Measurements from ENCODE around the gene DCDC1.

Gene DCDC1

DNA sequence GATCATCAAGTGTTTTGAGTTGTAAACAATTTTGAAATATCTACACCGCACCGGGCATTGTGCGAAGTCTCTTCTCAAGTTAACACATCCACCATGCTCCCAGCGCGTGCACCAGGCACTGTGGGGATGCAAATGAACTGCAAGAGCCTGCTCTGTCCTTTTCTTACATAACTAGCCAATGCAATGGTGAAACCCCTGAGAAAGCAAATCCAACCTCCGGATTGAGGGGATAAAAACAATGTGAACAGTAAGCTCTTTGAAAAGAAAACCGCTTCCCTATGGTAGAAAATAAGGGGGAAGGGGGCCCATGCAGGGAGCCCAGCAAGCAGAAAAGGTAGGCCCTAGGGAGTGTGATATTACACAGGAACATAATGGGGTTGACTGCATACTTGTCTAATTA is 508.5 kb downstream of the DCDC1 start:
- no peaks in the 10 kb centered on the region for H3K36me3 ChIP-seq (ENCODE audit: control insufficient read depth, insufficient read depth, low read length)
- no peak overlapping the region for H3K4me3 ChIP-seq (ENCODE audit: low read length)
- no peak overlapping the region for H2AK5ac ChIP-seq (ENCODE audit: low read length)
- DNase-seq, result no peak
- H4K5ac ChIP-seq (ENCODE audit: low read length), result no peak overlapping the region
- no peak overlapping the region for H3K4ac ChIP-seq (ENCODE audit: low read depth, low read length)
- H3K56ac ChIP-seq (ENCODE audit: low read length), result no peak overlapping the region
- H3K9ac ChIP-seq (ENCODE audit: low read length), result no peak overlapping the region
- no peak overlapping the region for H2BK15ac ChIP-seq (replicated peaks; ENCODE audit: low read depth)
- H3K27ac ChIP-seq (ENCODE audit: low read depth, low read length), result no peak overlapping the region
- H3K27me3 ChIP-seq (ENCODE audit: insufficient read depth, low read length, poor library complexity), result no peaks in the 10 kb centered on the region
- H3K23ac ChIP-seq (ENCODE audit: low read length), result no peak overlapping the region
- H3K18ac ChIP-seq (ENCODE audit: low read length), result no peak overlapping the region
- no peaks in the 10 kb centered on the region for H3K4me1 ChIP-seq (ENCODE audit: control insufficient read depth, low read depth, low read length)
- H3K4me2 ChIP-seq (ENCODE audit: low read length), result no peak overlapping the region
- no peaks in the 10 kb centered on the region for H3K79me1 ChIP-seq (ENCODE audit: low read length)
- no peak overlapping the region for H2BK120ac ChIP-seq (ENCODE audit: low read depth, low read length)
- H4K8ac ChIP-seq (ENCODE audit: low read depth, low read length), result no peak overlapping the region
- H2BK5ac ChIP-seq (ENCODE audit: low read length), result no peak overlapping the region
- WGBS (ENCODE audit: extremely low coverage, insufficient coverage, low lambda C conversion rate), result no CpG with 5 or more reads among the region's 7 CpGs
- H3K79me2 ChIP-seq (ENCODE audit: control insufficient read depth, insufficient read depth, low read length), result no peaks in the 10 kb centered on the region

DNA sequence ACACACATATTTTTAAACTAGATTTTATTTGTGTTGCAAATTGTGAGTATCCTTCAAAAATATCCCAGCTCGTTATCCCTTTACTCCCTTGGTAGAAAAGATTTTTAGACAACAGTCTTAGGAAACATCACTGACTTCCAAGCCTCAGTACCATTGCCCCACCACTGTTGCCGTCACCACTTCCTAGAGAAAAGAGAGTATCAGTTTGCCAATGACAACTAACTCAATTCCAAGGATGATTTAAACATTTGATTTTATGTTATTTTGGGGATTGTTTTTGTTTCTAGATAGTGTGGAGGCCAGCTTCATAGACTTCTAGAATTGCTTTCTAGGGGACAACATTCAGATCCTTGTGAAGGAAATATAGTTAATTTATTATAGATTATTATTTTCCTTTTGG is 509.4 kb downstream of the DCDC1 start:
- no peak overlapping the region for H3K56ac ChIP-seq (ENCODE audit: low read length)
- no peak overlapping the region for H2BK120ac ChIP-seq (ENCODE audit: low read depth, low read length)
- no peak overlapping the region for H3K4ac ChIP-seq (ENCODE audit: low read depth, low read length)
- H4K8ac ChIP-seq (ENCODE audit: low read depth, low read length), result no peak overlapping the region
- no peak overlapping the region for H2BK5ac ChIP-seq (ENCODE audit: low read length)
- no peaks in the 10 kb centered on the region for H3K36me3 ChIP-seq (ENCODE audit: control insufficient read depth, insufficient read depth, low read length)
- H3K4me1 ChIP-seq (ENCODE audit: control insufficient read depth, low read depth, low read length), result no peaks in the 10 kb centered on the region
- H3K23ac ChIP-seq (ENCODE audit: low read length), result no peak overlapping the region
- no peak overlapping the region for H3K27ac ChIP-seq (ENCODE audit: low read depth, low read length)
- no peak overlapping the region for H3K9ac ChIP-seq (ENCODE audit: low read length)
- H3K79me1 ChIP-seq (ENCODE audit: low read length), result no peaks in the 10 kb centered on the region
- no peak overlapping the region for H2BK15ac ChIP-seq (replicated peaks; ENCODE audit: low read depth)
- no peak overlapping the region for H3K4me3 ChIP-seq (ENCODE audit: low read length)
- H3K27me3 ChIP-seq (ENCODE audit: insufficient read depth, low read length, poor library complexity), result no peaks in the 10 kb centered on the region
- H3K18ac ChIP-seq (ENCODE audit: low read length), result no peak overlapping the region
- H3K79me2 ChIP-seq (ENCODE audit: control insufficient read depth, insufficient read depth, low read length), result no peaks in the 10 kb centered on the region
- no peak overlapping the region for H4K5ac ChIP-seq (ENCODE audit: low read length)
- WGBS (ENCODE audit: extremely low coverage, insufficient coverage, low lambda C conversion rate), result no CpG with 5 or more reads among the region's 2 CpGs
- no peak overlapping the region for H2AK5ac ChIP-seq (ENCODE audit: low read length)
- DNase-seq, result no peak
- no peak overlapping the region for H3K4me2 ChIP-seq (ENCODE audit: low read length)

DNA sequence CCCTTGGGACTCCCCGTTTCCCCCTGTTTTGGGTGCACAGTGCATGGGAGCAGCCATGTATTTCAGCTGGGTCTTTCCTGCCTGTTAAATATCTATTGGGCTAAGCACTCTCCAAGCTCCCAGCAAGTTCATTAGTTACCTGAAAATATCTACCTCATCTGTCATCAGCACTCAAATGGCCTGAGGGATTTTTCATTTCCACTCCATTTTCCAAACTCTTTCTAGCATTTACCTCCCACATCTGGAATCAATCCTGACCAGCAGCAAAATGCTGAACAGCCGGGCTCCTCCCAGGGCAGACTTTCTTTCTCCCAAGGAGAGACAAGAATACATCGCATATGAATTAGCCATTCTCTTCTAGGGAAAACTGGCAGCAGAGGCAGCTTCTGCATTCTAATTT is 509.9 kb downstream of the DCDC1 start:
- H3K4me1 ChIP-seq (ENCODE audit: control insufficient read depth, low read depth, low read length), result no peaks in the 10 kb centered on the region
- WGBS (ENCODE audit: extremely low coverage, insufficient coverage, low lambda C conversion rate), result no CpG with 5 or more reads among the region's 3 CpGs
- H2BK120ac ChIP-seq (ENCODE audit: low read depth, low read length), result no peak overlapping the region
- no peak overlapping the region for H2BK15ac ChIP-seq (replicated peaks; ENCODE audit: low read depth)
- no peak overlapping the region for H3K4me3 ChIP-seq (ENCODE audit: low read length)
- H3K27me3 ChIP-seq (ENCODE audit: insufficient read depth, low read length, poor library complexity), result no peaks in the 10 kb centered on the region
- H3K23ac ChIP-seq (ENCODE audit: low read length), result no peak overlapping the region
- no peaks in the 10 kb centered on the region for H3K36me3 ChIP-seq (ENCODE audit: control insufficient read depth, insufficient read depth, low read length)
- H4K8ac ChIP-seq (ENCODE audit: low read depth, low read length), result no peak overlapping the region
- H2BK5ac ChIP-seq (ENCODE audit: low read length), result no peak overlapping the region
- H3K79me2 ChIP-seq (ENCODE audit: control insufficient read depth, insufficient read depth, low read length), result no peaks in the 10 kb centered on the region
- H3K79me1 ChIP-seq (ENCODE audit: low read length), result no peaks in the 10 kb centered on the region
- H3K56ac ChIP-seq (ENCODE audit: low read length), result no peak overlapping the region
- no peak overlapping the region for H3K4ac ChIP-seq (ENCODE audit: low read depth, low read length)
- no peak overlapping the region for H3K9ac ChIP-seq (ENCODE audit: low read length)
- H4K5ac ChIP-seq (ENCODE audit: low read length), result no peak overlapping the region
- no peak overlapping the region for H3K4me2 ChIP-seq (ENCODE audit: low read length)
- DNase-seq, result no peak
- H3K27ac ChIP-seq (ENCODE audit: low read depth, low read length), result no peak overlapping the region
- no peak overlapping the region for H3K18ac ChIP-seq (ENCODE audit: low read length)
- H2AK5ac ChIP-seq (ENCODE audit: low read length), result no peak overlapping the region

DNA sequence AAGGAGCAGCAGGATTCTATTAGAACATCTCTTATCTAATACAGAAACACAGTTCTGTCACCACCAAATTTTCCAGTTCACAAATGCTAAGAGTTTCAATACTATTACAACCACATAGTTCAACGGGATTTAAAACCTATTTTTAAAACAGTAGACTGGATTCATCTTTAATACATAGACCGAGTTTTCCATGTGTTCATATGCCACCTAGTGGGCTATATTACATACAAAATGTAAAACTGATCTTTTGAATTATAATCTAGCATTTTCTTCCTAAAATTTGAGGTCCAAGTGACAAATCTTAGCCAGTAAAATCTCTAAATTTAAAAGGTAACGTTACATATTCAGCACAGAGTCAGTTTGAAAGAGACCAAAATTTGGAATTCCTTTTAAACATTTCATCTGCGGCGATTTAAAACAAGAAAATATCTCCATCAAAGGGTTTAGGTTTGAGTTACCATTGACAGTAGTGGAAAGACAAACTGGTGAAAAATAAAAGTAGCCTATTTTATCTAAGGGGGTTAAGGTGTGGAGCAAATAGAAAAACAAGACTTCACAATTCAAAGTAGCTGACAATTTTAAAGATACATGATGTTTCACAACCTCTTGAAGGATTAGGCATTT is 514.0 kb downstream of the DCDC1 start:
- no CpG with 5 or more reads among the region's 5 CpGs for WGBS (ENCODE audit: extremely low coverage, insufficient coverage, low lambda C conversion rate)
- no peak overlapping the region for H3K4ac ChIP-seq (ENCODE audit: low read depth, low read length)
- H3K79me2 ChIP-seq (ENCODE audit: control insufficient read depth, insufficient read depth, low read length), result no peaks in the 10 kb centered on the region
- no peak overlapping the region for H3K4me2 ChIP-seq (ENCODE audit: low read length)
- H3K18ac ChIP-seq (ENCODE audit: low read length), result no peak overlapping the region
- no peak overlapping the region for H2BK15ac ChIP-seq (replicated peaks; ENCODE audit: low read depth)
- H4K8ac ChIP-seq (ENCODE audit: low read depth, low read length), result no peak overlapping the region
- no peak overlapping the region for H2AK5ac ChIP-seq (ENCODE audit: low read length)
- H2BK120ac ChIP-seq (ENCODE audit: low read depth, low read length), result no peak overlapping the region
- no peaks in the 10 kb centered on the region for H3K79me1 ChIP-seq (ENCODE audit: low read length)
- H3K4me1 ChIP-seq (ENCODE audit: control insufficient read depth, low read depth, low read length), result no peaks in the 10 kb centered on the region
- H3K9ac ChIP-seq (ENCODE audit: low read length), result no peak overlapping the region
- no peak for DNase-seq
- H3K56ac ChIP-seq (ENCODE audit: low read length), result no peak overlapping the region
- H2BK5ac ChIP-seq (ENCODE audit: low read length), result no peak overlapping the region
- no peak overlapping the region for H4K5ac ChIP-seq (ENCODE audit: low read length)
- H3K27ac ChIP-seq (ENCODE audit: low read depth, low read length), result no peak overlapping the region
- H3K27me3 ChIP-seq (ENCODE audit: insufficient read depth, low read length, poor library complexity), result no peaks in the 10 kb centered on the region
- H3K4me3 ChIP-seq (ENCODE audit: low read length), result no peak overlapping the region
- H3K23ac ChIP-seq (ENCODE audit: low read length), result no peak overlapping the region
- no peaks in the 10 kb centered on the region for H3K36me3 ChIP-seq (ENCODE audit: control insufficient read depth, insufficient read depth, low read length)

DNA sequence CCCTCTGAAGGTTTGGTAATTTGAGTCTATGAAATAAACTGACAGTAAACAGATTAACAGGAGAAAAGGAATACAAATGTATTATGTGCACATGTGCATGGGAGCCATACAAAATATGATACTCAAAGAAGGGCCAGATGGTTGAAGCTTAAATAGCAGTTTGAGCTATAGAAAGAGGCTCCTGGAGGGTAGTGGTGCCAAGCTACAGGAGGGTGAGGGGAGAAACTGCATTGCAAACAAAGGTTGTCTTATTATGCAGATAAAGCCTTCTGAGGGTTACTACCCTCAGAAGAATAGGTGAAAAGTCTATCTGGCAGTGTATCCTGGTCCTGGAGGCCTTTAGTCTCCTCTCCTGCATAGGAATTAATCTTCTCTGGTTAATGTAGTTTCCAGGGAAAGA is 516.1 kb downstream of the DCDC1 start:
- no peak overlapping the region for H2BK5ac ChIP-seq (ENCODE audit: low read length)
- H3K36me3 ChIP-seq (ENCODE audit: control insufficient read depth, insufficient read depth, low read length), result no peaks in the 10 kb centered on the region
- H3K79me1 ChIP-seq (ENCODE audit: low read length), result no peaks in the 10 kb centered on the region
- H3K4ac ChIP-seq (ENCODE audit: low read depth, low read length), result no peak overlapping the region
- H3K18ac ChIP-seq (ENCODE audit: low read length), result no peak overlapping the region
- H4K8ac ChIP-seq (ENCODE audit: low read depth, low read length), result no peak overlapping the region
- no peak overlapping the region for H3K23ac ChIP-seq (ENCODE audit: low read length)
- H3K27ac ChIP-seq (ENCODE audit: low read depth, low read length), result no peak overlapping the region
- no peak overlapping the region for H2BK120ac ChIP-seq (ENCODE audit: low read depth, low read length)
- H3K56ac ChIP-seq (ENCODE audit: low read length), result no peak overlapping the region
- no peak for DNase-seq
- H2BK15ac ChIP-seq (replicated peaks; ENCODE audit: low read depth), result no peak overlapping the region
- H3K27me3 ChIP-seq (ENCODE audit: insufficient read depth, low read length, poor library complexity), result no peaks in the 10 kb centered on the region
- no peak overlapping the region for H3K4me2 ChIP-seq (ENCODE audit: low read length)
- no peak overlapping the region for H3K9ac ChIP-seq (ENCODE audit: low read length)
- no peak overlapping the region for H3K4me3 ChIP-seq (ENCODE audit: low read length)
- no peak overlapping the region for H4K5ac ChIP-seq (ENCODE audit: low read length)
- H3K4me1 ChIP-seq (ENCODE audit: control insufficient read depth, low read depth, low read length), result no peaks in the 10 kb centered on the region
- no peaks in the 10 kb centered on the region for H3K79me2 ChIP-seq (ENCODE audit: control insufficient read depth, insufficient read depth, low read length)
- H2AK5ac ChIP-seq (ENCODE audit: low read length), result no peak overlapping the region

DNA sequence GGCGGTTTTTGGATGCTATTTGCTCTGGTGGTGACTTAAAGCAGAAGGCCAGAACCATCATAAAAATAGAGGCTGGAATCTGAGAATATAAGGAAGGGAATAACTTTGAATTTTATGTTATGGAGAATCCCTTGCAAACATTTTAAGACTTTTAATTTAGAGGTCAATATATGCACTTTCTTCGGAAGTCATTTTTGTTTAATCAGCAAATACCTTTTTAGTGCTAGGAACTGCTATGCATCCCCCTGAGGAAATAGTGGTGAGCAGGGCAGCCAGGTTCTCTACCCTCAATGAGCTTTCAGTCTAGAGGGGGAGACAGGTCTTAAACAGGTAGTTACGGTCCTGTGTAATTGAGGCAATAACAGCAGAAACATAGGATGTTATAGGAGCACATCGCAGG is 516.9 kb downstream of the DCDC1 start:
- no CpG with 5 or more reads among the region's 4 CpGs for WGBS (ENCODE audit: extremely low coverage, insufficient coverage, low lambda C conversion rate)
- no peak overlapping the region for H3K9ac ChIP-seq (ENCODE audit: low read length)
- no peaks in the 10 kb centered on the region for H3K36me3 ChIP-seq (ENCODE audit: control insufficient read depth, insufficient read depth, low read length)
- no peak overlapping the region for H3K56ac ChIP-seq (ENCODE audit: low read length)
- H4K5ac ChIP-seq (ENCODE audit: low read length), result no peak overlapping the region
- no peak overlapping the region for H3K4me2 ChIP-seq (ENCODE audit: low read length)
- H3K79me1 ChIP-seq (ENCODE audit: low read length), result no peaks in the 10 kb centered on the region
- H2AK5ac ChIP-seq (ENCODE audit: low read length), result no peak overlapping the region
- H3K79me2 ChIP-seq (ENCODE audit: control insufficient read depth, insufficient read depth, low read length), result no peaks in the 10 kb centered on the region
- no peak overlapping the region for H3K18ac ChIP-seq (ENCODE audit: low read length)
- no peaks in the 10 kb centered on the region for H3K4me1 ChIP-seq (ENCODE audit: control insufficient read depth, low read depth, low read length)
- H2BK5ac ChIP-seq (ENCODE audit: low read length), result no peak overlapping the region
- H3K4ac ChIP-seq (ENCODE audit: low read depth, low read length), result no peak overlapping the region
- DNase-seq, result no peak
- no peak overlapping the region for H2BK15ac ChIP-seq (replicated peaks; ENCODE audit: low read depth)
- no peaks in the 10 kb centered on the region for H3K27me3 ChIP-seq (ENCODE audit: insufficient read depth, low read length, poor library complexity)
- H4K8ac ChIP-seq (ENCODE audit: low read depth, low read length), result no peak overlapping the region
- H2BK120ac ChIP-seq (ENCODE audit: low read depth, low read length), result no peak overlapping the region
- no peak overlapping the region for H3K23ac ChIP-seq (ENCODE audit: low read length)
- H3K27ac ChIP-seq (ENCODE audit: low read depth, low read length), result no peak overlapping the region
- no peak overlapping the region for H3K4me3 ChIP-seq (ENCODE audit: low read length)
